Heart right ventricle (tissue), 16 donors: ENCODE results near the gene FTO. TPM values are rescaled to one million over a fixed set of nuclear protein-coding genes. Genes with fewer than 3 reads are reported as not detected.

Source experiments
- ATAC-seq, 8 donors: fragments of 200-7000 bp; cut with Tn5 transposase; one replicate each; pipeline ENCODE4 v1.9.1; 2020; ENCODE audit warnings: mild to moderate bottlenecking in 8 of 8, moderate library complexity in 8 of 8, moderate number of reproducible peaks in 1 of 8
- DNase-seq, 2 donors: peaks; one replicate each; pipeline ENCODE4 v3.0.0-alpha.2; 2020
- H3K27ac ChIP-seq, 10 donors: fragments of 200-600 bp; sonication (generic) in 2 of 10; one replicate each; pipeline versions ENCODE4 v1.5.0 to v1.8.0; 2020 to 2022; ENCODE audit warnings: mild to moderate bottlenecking in 3 of 10
- H3K27me3 ChIP-seq, 7 donors: fragments of 200-600 bp; one replicate each; pipeline ENCODE4 v1.8.0; 2021 to 2022; ENCODE audit warnings: mild to moderate bottlenecking in 2 of 7
- H3K36me3 ChIP-seq, 9 donors: fragments of 200-600 bp; sonication (generic) in 1 of 9; one replicate each; pipeline versions ENCODE4 v1.5.0 to v1.8.0; 2020 to 2022; ENCODE audit warnings: mild to moderate bottlenecking in 2 of 9
- H3K4me1 ChIP-seq, 9 donors: fragments of 200-600 bp; sonication (generic) in 1 of 9; one replicate each; pipeline versions ENCODE4 v1.5.0 to v1.8.0; 2020 to 2022; ENCODE audit warnings: mild to moderate bottlenecking in 4 of 9
- H3K4me3 ChIP-seq, 10 donors: fragments of 200-600 bp; sonication (generic) in 2 of 10; one replicate each; pipeline versions ENCODE4 v1.5.0 to v1.8.0; 2020 to 2022; ENCODE audit warnings: mild to moderate bottlenecking in 7 of 10, moderate library complexity in 2 of 10
- H3K9me3 ChIP-seq, 11 donors: fragments of 200-600 bp in 10 of 11; sonication (generic) in 2 of 11; one replicate each; pipeline versions ENCODE4 v1.5.0 to v1.8.0; 2013 to 2022; ENCODE audit warnings: mild to moderate bottlenecking in 2 of 11, control low read depth in 1 of 11, moderate library complexity in 1 of 11
- WGBS, 2 donors: extraction: QIAGEN DNeasy Blood & Tissue Kit; methylation state at CpG; one replicate each; pipeline ENCODE4 v1.1.7; 2013; ENCODE audit warnings: inconsistent platforms in 1 of 2; 5-methylcytosine and 5-hydroxymethylcytosine counted together
- intact Hi-C, 10 donors: fragments of 100-400 bp; cut with DNase I; formaldehyde crosslinking; loops; one replicate each; pipeline versions ENCODE4 v1.11.1 to v1.14.2; 2022
- polyA plus RNA-seq, 2 donors: library from polyadenylated mRNA; stranded (reverse); fragments of 200-250 nt; gene quantifications; one replicate each; pipeline ENCODE4 v1.2.3, GENCODE V29; 2013
- total RNA-seq, 10 donors: library from RNA; stranded (reverse); fragmentation: NEBNext Ultra II Directional in 3 of 10; extraction: Animal tissue kit (Norgen Biotek cat#: 25700) in 3 of 10; gene quantifications; one replicate each; pipeline versions ENCODE4 v1.2.1 to v1.2.4, GENCODE V29; 2021 to 2023
- TF ChIP-seq, protein P1 (sequence below), 9 donors: fragments of 200-600 bp; sonication (generic) in 2 of 9; IDR thresholded peaks; one replicate each; pipeline versions ENCODE4 v1.5.0 to v1.8.0; 2021 to 2022; ENCODE audit warnings: antibody characterized with exemption in 9 of 9, mild to moderate bottlenecking in 5 of 9, moderate library complexity in 1 of 9
- donor health status: Arrhythmogenic right ventricular cardiomyopathy.
- donor health status: ischemic (EF 13 %, LVEDD 7.1; RV severe dilation, severe dysfunction).
- donor health status: healthy with polysubstance abuse.
- donor health status: DM: no; HTN: yes; CAD: no.
- donor health status: DM: no; HTN: no; CAD: no.
- donor health status: ischemic (EF 25% LVEDD 6.9; RV normal size, moderate dysfunction).
- donor health status: ischemic (EF 25% LVEDD 5.7; RV mildly dilated, moderate dysfunction).
- donor health status: healthy.
- donor health status: DM: yes; HTN: yes; CAD: no.
- donor health status: Ischemic cardiomyopathy.
- donor health status: ischemic (EF 35%, LVEDD 5.7; RV mildly dilated, moderate dysfunction).
- donor health status: nonischemic (EF 11% LVEDD 7.7; RV severe dilation, severe dysfunction).
- donor health status: DM: yes; HTN: yes; CAD: no.
- donor health status: PGD.
- donor health status: ischemic (EF 29% LVEDD 5.4; RV normal size, mild dysfunction).
- donor health status: nonischemic (EF 23%, LVEDD 6.1; RV moderate dilation, normal function).

The FTO gene
- total and polyA plus RNA-seq, 12 donors = 8.5 to 103 (median 90.0) TPM

DNA sequence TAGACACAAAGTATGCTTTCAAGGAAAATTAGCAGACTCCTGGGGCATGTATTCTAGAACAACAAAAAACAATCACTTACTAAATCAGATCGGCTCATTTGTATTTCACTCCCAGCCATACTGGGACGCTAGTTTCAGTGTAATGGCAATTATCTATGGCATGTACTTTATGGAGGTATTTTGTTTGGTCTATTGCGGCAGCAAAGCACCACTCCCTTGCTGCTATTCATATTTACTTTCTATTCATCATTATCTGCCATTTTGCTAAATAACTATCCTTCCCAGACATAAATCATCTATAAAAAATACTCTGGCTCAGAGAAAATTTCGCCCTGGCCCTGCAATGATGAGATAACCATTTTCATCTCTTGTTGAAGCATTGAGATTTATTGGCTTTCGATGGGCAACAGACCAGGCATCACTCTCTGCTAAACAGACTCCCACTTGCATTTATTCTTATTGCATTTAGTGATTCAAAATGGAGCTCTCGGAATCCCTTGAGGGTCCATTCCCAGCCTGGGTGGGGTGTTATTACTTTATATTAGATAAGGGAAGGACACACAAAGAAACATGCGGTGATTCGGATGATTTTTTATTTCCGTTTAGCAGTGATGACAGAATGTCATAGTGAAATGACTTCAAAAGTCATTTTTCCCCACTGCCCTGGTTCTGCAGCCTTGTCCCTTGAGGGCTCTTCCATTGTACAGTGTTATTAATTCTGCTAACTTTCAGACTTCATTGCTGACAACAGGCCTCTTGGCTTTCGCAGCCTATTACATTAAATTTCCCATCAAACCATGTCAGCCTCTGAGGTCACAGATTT is 356.9 kb downstream of the FTO start:
- Histone ChIP-seq H3K36me3 (peaks cover 0 to 4% (median 0%) of the 10 kb centered on the region in 9 donors), H3K27me3 (no peaks in the 10 kb centered on the region), H3K27ac (no peak overlapping the region), H3K4me1 (peaks cover 0 to 17% (median 6%) of the 10 kb centered on the region in 9 donors), H3K4me3 (no peak overlapping the region), H3K9me3 (peaks cover 0 to 5% (median 0%) of the 10 kb centered on the region in 11 donors)
- TF ChIP-seq, protein P1, sequence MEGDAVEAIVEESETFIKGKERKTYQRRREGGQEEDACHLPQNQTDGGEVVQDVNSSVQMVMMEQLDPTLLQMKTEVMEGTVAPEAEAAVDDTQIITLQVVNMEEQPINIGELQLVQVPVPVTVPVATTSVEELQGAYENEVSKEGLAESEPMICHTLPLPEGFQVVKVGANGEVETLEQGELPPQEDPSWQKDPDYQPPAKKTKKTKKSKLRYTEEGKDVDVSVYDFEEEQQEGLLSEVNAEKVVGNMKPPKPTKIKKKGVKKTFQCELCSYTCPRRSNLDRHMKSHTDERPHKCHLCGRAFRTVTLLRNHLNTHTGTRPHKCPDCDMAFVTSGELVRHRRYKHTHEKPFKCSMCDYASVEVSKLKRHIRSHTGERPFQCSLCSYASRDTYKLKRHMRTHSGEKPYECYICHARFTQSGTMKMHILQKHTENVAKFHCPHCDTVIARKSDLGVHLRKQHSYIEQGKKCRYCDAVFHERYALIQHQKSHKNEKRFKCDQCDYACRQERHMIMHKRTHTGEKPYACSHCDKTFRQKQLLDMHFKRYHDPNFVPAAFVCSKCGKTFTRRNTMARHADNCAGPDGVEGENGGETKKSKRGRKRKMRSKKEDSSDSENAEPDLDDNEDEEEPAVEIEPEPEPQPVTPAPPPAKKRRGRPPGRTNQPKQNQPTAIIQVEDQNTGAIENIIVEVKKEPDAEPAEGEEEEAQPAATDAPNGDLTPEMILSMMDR (IDR thresholded peaks at IDR 0.05) = no peak
- intact Hi-C loops = no loop called here
- peak in 1 of 8 donors; percentile 22 for ATAC-seq
- 86 to 87% methylated on average over 10 of the region's 10 CpGs for WGBS, 2 donors
- no peak for DNase-seq

DNA sequence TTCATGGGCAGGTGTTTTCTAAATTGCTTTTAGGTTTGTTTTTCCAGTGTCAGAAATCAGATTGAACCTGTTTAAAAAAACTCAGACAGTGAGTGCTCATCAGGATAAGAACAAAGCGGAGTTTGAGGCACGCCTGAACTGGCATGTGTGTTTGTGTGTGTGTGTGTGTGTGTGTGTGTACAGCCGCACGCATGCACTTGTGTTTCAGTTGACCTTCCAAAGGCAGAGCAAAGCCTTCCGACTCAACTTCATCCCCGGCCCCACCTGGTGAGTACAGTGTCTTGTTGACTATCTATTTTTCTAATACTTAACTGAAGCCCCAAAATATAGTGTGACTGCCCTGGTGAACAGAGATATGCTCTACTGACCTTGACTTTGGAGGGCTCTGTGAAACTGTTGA is 357.5 kb downstream of the FTO start:
- 93 to 95% methylated on average over 6 of the region's 6 CpGs for WGBS, 2 donors
- DNase-seq (no peak), ATAC-seq (no peak)
- TF ChIP-seq, protein P1 (IDR thresholded peaks at IDR 0.05) = no peak
- intact Hi-C loops = no loop called here
- Histone ChIP-seq H3K4me3 (no peak overlapping the region), H3K36me3 (peaks cover 0 to 2% (median 0%) of the 10 kb centered on the region in 9 donors), H3K27me3 (no peaks in the 10 kb centered on the region), H3K27ac (no peak overlapping the region), H3K9me3 (peaks cover 0 to 2% (median 0%) of the 10 kb centered on the region in 11 donors), H3K4me1 (peaks cover 0 to 20% (median 6%) of the 10 kb centered on the region in 9 donors)

DNA sequence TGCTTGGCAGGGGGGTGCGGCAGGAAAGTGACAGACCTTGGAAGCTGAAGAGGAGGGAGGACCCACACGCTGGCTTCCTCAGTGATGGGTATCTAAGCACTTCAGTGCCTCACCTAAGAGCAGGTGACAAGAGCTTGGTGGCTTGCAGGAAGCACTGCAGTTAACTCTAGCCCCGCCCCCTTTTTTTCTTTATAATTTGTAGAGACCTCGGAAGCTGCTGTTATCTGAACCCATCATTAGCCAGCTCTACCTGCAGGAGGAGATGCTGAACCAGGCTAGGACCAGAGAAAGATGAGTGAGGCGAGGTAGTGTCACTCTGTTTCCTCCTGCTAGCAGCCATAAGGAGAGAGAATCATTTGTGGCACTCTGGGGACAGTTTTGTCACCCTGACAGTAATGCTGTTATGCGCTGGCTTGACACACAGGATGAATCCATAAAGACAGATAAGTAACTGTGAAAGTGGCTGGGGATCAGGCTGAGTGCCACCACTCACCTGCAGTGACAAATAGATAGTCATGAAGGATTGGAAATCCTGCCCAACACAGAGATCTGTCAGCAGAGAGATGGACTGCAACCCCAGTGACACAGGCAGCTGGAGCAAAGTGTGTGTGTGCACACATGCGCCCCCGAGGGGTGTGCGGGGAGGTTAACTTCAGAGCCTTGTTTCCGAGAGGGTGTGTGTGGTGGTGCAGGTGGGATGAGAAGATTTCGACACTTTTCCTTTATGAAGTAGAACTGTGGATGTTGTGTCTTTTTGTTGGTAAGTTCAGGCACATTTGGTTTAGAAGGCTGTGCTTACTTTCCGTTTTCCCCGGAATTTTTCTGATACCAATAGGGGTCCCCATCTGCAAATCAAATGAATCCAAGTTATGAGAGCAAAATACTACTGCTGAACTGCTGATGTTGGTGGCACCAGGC is 358.7 kb downstream of the FTO start:
- peaks cover 0 to 2% (median 0%) of the 10 kb centered on the region in 9 donors for H3K36me3 ChIP-seq
- DNase-seq (no peak), ATAC-seq (peak in 3 of 8 donors; percentile 15 to 57 (median 45))
- peak overlapping the region in 3 of 10 donors; percentile 8 to 30 (median 28) for H3K4me3 ChIP-seq
- intact Hi-C loops = no loop called here
- H3K27me3 ChIP-seq = no peaks in the 10 kb centered on the region
- no peak overlapping the region for H3K27ac ChIP-seq
- H3K4me1 ChIP-seq = peaks cover 0 to 22% (median 6%) of the 10 kb centered on the region in 9 donors
- TF ChIP-seq, protein P1 (IDR thresholded peaks at IDR 0.05) = peak in 2 of 9 donors; percentile 29 to 38
- 74 to 75% methylated on average over 13 of the region's 13 CpGs for WGBS, 2 donors
- no peaks in the 10 kb centered on the region for H3K9me3 ChIP-seq

DNA sequence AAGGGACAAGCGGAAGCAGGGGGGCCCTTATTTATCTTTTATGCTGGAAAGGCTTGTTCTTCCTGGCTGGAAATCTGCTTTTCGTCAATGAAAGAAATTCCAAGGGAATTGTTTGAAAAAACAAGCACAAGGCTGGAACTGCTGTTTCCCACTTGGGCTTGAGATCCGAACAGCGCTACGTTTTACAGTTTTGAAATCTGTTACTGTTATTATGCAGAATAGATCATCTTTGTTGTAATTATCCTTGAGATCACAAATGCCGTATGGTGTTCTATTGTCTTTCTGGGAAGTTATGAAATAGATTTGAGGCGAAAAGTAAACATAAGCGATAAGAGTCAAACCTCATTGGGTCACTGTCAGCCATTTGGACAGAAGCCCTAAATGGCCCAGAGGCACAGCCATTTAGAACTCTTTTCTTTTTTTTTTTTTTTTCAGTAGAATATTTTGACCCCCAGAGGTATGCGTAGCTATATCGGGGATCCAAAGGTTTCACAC is 359.4 kb downstream of the FTO start:
- ATAC-seq = peak in 1 of 8 donors; percentile 10
- Histone ChIP-seq H3K27ac (no peak overlapping the region), H3K4me3 (peak overlapping the region in 4 of 10 donors; percentile 8 to 30 (median 23)), H3K9me3 (no peaks in the 10 kb centered on the region), H3K36me3 (no peaks in the 10 kb centered on the region), H3K27me3 (no peaks in the 10 kb centered on the region), H3K4me1 (peaks cover 0 to 22% (median 6%) of the 10 kb centered on the region in 9 donors)
- WGBS, 2 donors = 50 to 58% methylated on average over 10 of the region's 10 CpGs
- TF ChIP-seq, protein P1 (IDR thresholded peaks at IDR 0.05) = no peak
- peak in 1 of 2 donors; percentile 15 for DNase-seq
- intact Hi-C loops = no loop called here
